ENCODE data around the gene CAPN9. TPM values are rescaled to one million over a fixed set of nuclear protein-coding genes. Genes with fewer than 3 reads are reported as not detected.

CAPN9 gene
- total RNA-seq, 2 donors from 2014 or later: 1.2 TPM; not detected in 1

DNA sequence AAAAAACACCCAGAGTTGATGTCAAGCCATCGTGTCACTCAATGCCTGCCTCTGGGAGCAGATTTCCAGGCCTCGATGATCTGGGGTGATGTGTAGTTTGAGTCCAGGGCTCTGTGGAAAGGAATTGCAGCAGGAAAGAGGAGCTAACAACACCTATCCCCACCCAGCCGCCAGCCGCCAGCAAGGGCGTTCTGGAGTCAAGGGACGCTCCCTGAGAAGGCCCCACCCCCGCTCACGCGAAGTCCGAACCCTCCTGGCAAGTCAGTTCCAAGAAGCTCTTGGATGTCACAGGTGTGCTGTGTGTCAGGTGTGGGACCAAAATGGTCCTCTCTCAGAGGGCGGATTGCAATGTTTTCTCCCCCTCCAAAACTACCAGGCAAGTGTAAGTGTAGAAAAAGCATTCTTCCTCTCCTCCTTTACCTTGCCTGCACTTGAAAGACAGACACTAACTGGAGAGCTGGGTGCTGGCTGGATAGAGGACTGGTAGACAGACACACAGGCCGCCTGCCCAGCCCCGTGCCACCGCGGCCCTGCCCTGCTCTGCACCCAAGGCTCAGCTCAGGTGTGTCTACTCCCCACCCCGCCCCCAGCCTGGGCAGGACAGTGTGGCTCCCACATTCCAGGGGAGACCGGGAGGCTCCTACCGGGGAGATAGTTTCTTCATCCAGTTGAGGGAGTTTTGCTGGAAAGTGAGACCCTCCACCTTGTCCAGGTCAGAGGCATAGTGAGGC, 41.7 kb upstream of the CAPN9 start:
- no peaks in the 10 kb centered on the region for H3K27me3 ChIP-seq (replicated peaks; ENCODE audit: insufficient read depth)
- H3K27ac ChIP-seq: no peak overlapping the region
- H3K36me3 ChIP-seq: no peaks in the 10 kb centered on the region
- H3K4me3 ChIP-seq: no peak overlapping the region
- DNase-seq (ENCODE audit: low spot score) (no peak), ATAC-seq (ENCODE audit: insufficient number of reproducible peaks, low FRiP score, low read depth) (no peak)
- TF ChIP-seq, protein P1, sequence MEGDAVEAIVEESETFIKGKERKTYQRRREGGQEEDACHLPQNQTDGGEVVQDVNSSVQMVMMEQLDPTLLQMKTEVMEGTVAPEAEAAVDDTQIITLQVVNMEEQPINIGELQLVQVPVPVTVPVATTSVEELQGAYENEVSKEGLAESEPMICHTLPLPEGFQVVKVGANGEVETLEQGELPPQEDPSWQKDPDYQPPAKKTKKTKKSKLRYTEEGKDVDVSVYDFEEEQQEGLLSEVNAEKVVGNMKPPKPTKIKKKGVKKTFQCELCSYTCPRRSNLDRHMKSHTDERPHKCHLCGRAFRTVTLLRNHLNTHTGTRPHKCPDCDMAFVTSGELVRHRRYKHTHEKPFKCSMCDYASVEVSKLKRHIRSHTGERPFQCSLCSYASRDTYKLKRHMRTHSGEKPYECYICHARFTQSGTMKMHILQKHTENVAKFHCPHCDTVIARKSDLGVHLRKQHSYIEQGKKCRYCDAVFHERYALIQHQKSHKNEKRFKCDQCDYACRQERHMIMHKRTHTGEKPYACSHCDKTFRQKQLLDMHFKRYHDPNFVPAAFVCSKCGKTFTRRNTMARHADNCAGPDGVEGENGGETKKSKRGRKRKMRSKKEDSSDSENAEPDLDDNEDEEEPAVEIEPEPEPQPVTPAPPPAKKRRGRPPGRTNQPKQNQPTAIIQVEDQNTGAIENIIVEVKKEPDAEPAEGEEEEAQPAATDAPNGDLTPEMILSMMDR (IDR thresholded peaks at IDR 0.05): no peak
- H3K4me1 ChIP-seq (ENCODE audit: control insufficient read depth in 1 of 2, low read depth in 2 of 2): no peaks in the 10 kb centered on the region
- H3K9me3 ChIP-seq: no peaks in the 10 kb centered on the region

DNA sequence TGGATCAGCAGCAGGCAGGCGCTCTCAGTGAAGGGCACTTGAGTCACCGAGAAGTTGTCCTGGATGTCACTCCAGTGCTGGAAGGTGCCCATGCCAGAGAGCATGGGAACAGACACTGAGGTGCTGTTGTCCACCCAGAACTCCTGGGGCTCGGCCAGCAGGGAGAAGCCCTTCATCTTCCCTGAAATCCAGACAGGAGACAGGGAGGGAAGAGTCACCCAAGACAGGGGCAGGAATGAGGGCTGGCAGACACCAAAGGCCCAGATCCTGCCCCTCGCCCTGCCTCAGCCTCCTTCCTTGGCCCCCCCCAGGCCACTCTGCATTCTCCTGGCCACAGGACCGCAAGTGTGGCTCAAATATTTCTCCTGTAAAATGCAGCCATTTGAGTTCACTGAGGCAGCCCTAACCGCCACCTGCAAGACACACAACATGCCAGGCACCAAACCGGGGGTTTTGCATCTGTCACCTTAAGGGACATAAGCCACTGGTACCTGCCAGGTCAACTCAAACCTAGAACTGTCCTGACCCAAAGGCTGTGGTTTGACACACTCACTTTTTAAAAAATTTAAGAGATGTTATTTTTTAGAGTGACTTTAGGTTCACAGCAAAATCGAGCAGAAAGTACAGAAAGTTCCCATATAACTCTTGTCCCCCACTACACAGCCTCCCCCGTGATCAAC, 41.0 kb upstream of the CAPN9 start:
- no peak overlapping the region for H3K4me3 ChIP-seq
- no peaks in the 10 kb centered on the region for H3K27me3 ChIP-seq (replicated peaks; ENCODE audit: insufficient read depth)
- H3K4me1 ChIP-seq (ENCODE audit: control insufficient read depth in 1 of 2, low read depth in 2 of 2): no peaks in the 10 kb centered on the region
- H3K27ac ChIP-seq: no peak overlapping the region
- H3K36me3 ChIP-seq: no peaks in the 10 kb centered on the region
- ATAC-seq (ENCODE audit: insufficient number of reproducible peaks, low FRiP score, low read depth) (no peak), DNase-seq (ENCODE audit: low spot score) (no peak)
- H3K9me3 ChIP-seq: no peaks in the 10 kb centered on the region
- TF ChIP-seq, protein P1 (IDR thresholded peaks at IDR 0.05): no peak

DNA sequence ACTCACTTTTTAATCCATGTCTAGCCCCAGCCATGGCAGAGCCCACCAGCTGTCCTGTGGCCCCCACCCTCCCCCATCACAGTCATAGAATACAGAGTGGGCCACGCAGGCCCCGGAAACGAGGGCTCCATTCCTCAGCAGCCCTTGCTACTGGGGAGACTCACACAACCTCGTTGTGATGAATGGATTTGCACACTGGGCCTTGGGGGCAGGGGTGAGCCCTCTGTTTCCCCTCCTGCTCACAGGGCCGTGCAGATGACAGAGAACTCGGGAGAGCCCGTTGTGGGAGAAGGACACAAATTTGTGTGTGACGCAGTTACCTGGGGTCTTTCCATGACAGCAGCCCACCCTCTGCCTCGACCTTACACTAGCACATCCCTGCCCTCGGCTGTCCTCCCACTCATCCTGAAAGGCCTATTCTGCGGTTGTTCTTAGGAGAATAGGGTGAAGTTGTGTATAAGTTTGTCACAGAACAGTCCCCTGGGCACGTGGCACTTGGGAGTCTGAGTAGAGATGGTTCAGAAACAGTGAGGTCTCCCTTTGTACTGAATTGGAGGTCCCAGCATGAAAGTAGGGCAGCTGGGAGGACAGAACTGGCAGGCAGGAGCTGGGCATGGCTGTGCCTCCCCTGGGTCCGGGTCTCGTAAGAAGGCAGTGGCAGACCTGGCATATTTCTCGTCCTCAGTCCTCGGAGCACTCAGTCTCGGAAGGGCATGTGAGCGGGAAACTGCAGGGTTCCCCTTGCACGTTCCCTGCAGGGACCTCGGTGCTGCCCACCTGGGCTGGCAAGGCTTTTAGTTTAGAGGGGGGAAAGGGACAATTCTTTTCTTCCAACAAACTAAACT, 40.1 kb upstream of the CAPN9 start:
- Histone ChIP-seq H3K27ac (no peak overlapping the region), H3K36me3 (no peaks in the 10 kb centered on the region), H3K27me3 (replicated peaks; ENCODE audit: insufficient read depth) (no peaks in the 10 kb centered on the region), H3K9me3 (no peaks in the 10 kb centered on the region), H3K4me1 (ENCODE audit: control insufficient read depth in 1 of 2, low read depth in 2 of 2) (no peaks in the 10 kb centered on the region), H3K4me3 (no peak overlapping the region)
- no peak for ATAC-seq (ENCODE audit: insufficient number of reproducible peaks, low FRiP score, low read depth)
- no peak for DNase-seq (ENCODE audit: low spot score)
- TF ChIP-seq, protein P1 (IDR thresholded peaks at IDR 0.05): no peak

DNA sequence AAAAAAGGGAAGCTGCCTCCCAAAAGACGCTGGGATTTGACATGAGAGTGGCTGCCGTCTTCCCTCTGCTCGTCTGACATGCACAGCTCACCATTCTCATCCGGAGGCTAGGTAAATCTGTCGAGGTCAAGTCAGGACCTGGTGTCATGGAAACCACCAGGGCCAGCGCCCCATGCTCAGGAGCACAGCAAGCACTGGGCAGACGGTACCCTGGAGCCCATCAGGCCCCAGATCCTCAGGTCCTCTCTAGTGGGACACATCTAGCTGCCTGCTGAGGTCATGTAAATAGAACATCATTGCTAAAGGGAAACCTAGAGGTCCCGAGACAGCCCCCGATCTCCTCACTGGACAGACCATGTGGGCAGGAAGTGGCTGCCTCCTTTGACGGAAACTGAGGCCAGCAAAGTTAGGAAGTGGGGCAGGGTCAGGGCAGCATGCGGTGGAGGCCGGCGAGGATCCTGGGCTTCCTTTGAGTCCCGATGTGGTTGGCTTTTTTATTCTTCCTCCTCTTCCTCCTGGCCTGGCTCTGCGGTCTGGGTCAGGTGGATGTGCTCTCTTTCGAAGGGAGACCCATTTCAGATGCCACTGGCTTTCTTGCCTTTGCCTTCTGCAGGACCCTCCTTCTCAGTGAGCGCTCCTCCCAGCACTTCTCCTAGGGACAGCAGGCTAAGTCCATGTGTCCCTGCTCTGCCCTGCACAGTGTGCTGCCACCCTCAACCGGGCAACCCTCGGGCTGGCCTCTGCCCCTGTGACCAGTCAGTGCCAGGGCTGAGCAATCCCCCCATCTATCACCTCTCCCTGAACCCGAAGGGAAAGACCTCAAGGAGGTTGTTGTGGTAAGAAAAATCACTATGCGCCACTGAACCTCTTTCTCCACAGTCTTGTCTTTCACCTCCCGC, 39.2 kb upstream of the CAPN9 start:
- DNase-seq (ENCODE audit: low spot score) (no peak), ATAC-seq (ENCODE audit: insufficient number of reproducible peaks, low FRiP score, low read depth) (no peak)
- no peaks in the 10 kb centered on the region for H3K36me3 ChIP-seq
- H3K27ac ChIP-seq: no peak overlapping the region
- H3K4me3 ChIP-seq: no peak overlapping the region
- peaks cover 0 to 2% of the 10 kb centered on the region in 2 donors for H3K4me1 ChIP-seq (ENCODE audit: control insufficient read depth in 1 of 2, low read depth in 2 of 2)
- no peaks in the 10 kb centered on the region for H3K27me3 ChIP-seq (replicated peaks; ENCODE audit: insufficient read depth)
- no peaks in the 10 kb centered on the region for H3K9me3 ChIP-seq
- TF ChIP-seq, protein P1 (IDR thresholded peaks at IDR 0.05): no peak
